Measurements from ENCODE around the gene CALCB. TPM values are rescaled to one million over a fixed set of nuclear protein-coding genes. Genes with fewer than 3 reads are reported as not detected.
A peak's percentile ranks its signal among the peaks of the same experiment; 100 is the strongest.

CALCB gene, protein sequence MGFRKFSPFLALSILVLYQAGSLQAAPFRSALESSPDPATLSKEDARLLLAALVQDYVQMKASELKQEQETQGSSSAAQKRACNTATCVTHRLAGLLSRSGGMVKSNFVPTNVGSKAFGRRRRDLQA
- polyA plus RNA-seq (2013) = 0.86 and 0.90 TPM in 2 replicates

DNA sequence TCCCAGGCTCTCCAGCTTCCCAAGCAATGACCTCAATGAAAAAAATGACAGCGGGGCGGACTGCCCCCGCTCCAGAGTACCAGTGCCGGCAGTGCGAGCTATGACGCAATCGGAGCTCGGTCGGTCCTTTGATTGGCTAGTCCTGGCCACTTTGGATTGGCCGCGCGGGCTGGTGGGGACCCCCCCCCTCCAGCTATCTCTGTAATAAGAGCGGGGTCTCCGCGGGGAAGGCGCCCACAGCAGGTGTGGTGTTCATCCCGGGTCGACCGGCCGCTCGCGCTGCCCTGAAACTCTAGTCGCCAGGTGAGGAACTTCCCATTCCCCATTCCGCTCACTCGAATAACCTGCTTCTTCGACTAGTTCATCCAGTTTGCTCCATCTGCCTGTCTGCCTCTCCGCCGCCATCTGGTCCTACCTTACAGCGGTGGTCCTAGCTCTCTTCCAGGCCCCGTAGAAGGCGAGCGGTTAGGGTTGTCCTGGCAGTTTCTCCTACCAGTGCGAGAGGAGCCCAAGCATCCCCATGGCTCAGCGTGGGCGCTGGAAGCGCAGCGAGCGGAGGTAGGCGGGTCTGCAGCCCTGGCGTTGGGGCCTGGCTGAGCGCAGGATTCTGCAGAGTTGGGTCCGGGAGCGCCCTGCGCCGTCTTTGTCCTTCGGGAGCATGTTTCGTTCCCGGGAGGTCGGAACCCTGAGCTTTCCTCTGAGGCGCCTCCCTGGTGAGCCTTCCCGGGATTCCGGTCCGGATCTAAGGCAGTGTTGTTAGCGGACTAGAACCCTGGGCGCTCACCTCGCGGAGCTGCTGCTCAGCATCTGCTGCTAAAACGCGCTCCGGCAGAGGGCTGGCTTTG, at the start of gene CALCB:
Gene CALCB, plus strand, starts transcription at position 233 of the 845 bp plus-strand sequence. CDS start 1,126 bp downstream, outside the sequence.
- WGBS (ENCODE audit: extremely low coverage, insufficient coverage, insufficient read length) = no CpG with 5 or more reads among the region's 60 CpGs

DNA sequence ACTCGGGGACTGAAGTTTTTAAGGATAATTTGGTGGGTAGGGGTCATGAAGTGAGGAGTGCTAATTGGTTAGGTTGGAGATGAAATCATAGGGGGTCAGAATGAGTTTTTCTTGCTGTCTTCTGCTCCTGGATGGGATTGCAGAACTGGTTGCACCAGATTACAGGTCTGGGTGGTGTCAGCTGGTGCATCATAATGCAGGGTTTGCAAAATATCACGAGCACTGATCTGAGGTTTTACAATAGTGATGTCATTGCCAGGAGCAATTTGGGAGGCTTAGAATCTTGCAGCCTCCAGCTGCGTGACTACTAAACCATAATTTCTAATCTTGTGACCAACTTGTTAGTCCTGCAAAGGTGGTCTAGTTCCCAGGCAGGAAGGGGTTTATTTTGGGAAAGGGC, 46.4 kb upstream of the CALCB start:
- Histone ChIP-seq H3K36me3 (ENCODE audit: control insufficient read depth in 1 of 2, insufficient read depth in 2 of 2, low read length in 2 of 2) (no peaks in the 10 kb centered on the region), H4K12ac (ENCODE audit: low read depth, low read length) (no peak overlapping the region), H3K27me3 (ENCODE audit: insufficient read depth, low read length) (no peaks in the 10 kb centered on the region), H3K18ac (ENCODE audit: low read length) (no peak overlapping the region), H4K91ac (ENCODE audit: low read depth, low read length) (no peak overlapping the region), H3K4me2 (ENCODE audit: low read length) (no peak overlapping the region), H3K79me1 (ENCODE audit: low read length) (peaks cover 3% of the 10 kb centered on the region), H3K9me3 (ENCODE audit: insufficient read depth, low read depth, low read length) (no peaks in the 10 kb centered on the region), H3K79me2 (ENCODE audit: control insufficient read depth, insufficient read depth, low read length, poor library complexity) (no peaks in the 10 kb centered on the region), H3K27ac (ENCODE audit: low read depth, low read length) (no peak overlapping the region), H3K4ac (ENCODE audit: low read depth, low read length) (no peak overlapping the region), H2AK5ac (ENCODE audit: low read length) (no peak overlapping the region), H2BK120ac (ENCODE audit: insufficient read depth, low read length, poor library complexity) (no peak overlapping the region), H3K14ac (ENCODE audit: low read length) (no peak overlapping the region), H4K8ac (ENCODE audit: low read depth, low read length) (no peak overlapping the region), H3K9ac (ENCODE audit: low read length) (no peak overlapping the region), H2AFZ (ENCODE audit: insufficient read depth, low read length, poor library complexity) (no peak overlapping the region), H3K4me1 (ENCODE audit: control insufficient read depth in 1 of 2, insufficient read depth in 2 of 2, low read length in 2 of 2) (peaks cover 7% of the 10 kb centered on the region in 2 experiments), H3K4me3 (ENCODE audit: low read depth, low read length) (no peak overlapping the region), H2BK12ac (ENCODE audit: low read length) (no peak overlapping the region), H2BK5ac (ENCODE audit: low read depth, low read length, poor library complexity) (no peak overlapping the region), H3K23ac (ENCODE audit: low read length) (no peak overlapping the region)
- DNase-seq = peak; percentile 54 to 70
- no CpG with 5 or more reads among the region's 3 CpGs for WGBS (ENCODE audit: extremely low coverage, insufficient coverage, insufficient read length)

More for the DNA sequence above, at the start of gene CALCB:
- no peak within 1 kb of the TSS for H4K8ac ChIP-seq (ENCODE audit: low read depth, low read length)
- peak within 1 kb of the TSS; percentile 43 for H3K4me3 ChIP-seq (ENCODE audit: low read depth, low read length)
- no peak within 1 kb of the TSS for H3K9ac ChIP-seq (ENCODE audit: low read length)
- H3K79me2 ChIP-seq (ENCODE audit: control insufficient read depth, insufficient read depth, low read length, poor library complexity) = no peaks in the 10 kb centered on the region
- H3K4me2 ChIP-seq (ENCODE audit: low read length) = peak within 1 kb of the TSS; percentile 80
- H2BK120ac ChIP-seq (ENCODE audit: insufficient read depth, low read length, poor library complexity) = no peak within 1 kb of the TSS
- H3K9me3 ChIP-seq (ENCODE audit: insufficient read depth, low read depth, low read length) = peaks cover 8% of the 10 kb centered on the region
- H3K4ac ChIP-seq (ENCODE audit: low read depth, low read length) = no peak within 1 kb of the TSS
- no peak within 1 kb of the TSS for H3K23ac ChIP-seq (ENCODE audit: low read length)
- no peak within 1 kb of the TSS for H3K27ac ChIP-seq (ENCODE audit: low read depth, low read length)
- H3K79me1 ChIP-seq (ENCODE audit: low read length) = no peaks in the 10 kb centered on the region
- H3K27me3 ChIP-seq (ENCODE audit: insufficient read depth, low read length) = no peaks in the 10 kb centered on the region
- H4K91ac ChIP-seq (ENCODE audit: low read depth, low read length) = no peak within 1 kb of the TSS
- no peak within 1 kb of the TSS for H2AFZ ChIP-seq (ENCODE audit: insufficient read depth, low read length, poor library complexity)
- H3K4me1 ChIP-seq (ENCODE audit: control insufficient read depth in 1 of 2, insufficient read depth in 2 of 2, low read length in 2 of 2) = peaks cover 3 to 9% of the 10 kb centered on the region in 2 experiments
- H2BK5ac ChIP-seq (ENCODE audit: low read depth, low read length, poor library complexity) = no peak within 1 kb of the TSS
- H3K36me3 ChIP-seq (ENCODE audit: control insufficient read depth in 1 of 2, insufficient read depth in 2 of 2, low read length in 2 of 2) = no peaks in the 10 kb centered on the region
- H4K12ac ChIP-seq (ENCODE audit: low read depth, low read length) = no peak within 1 kb of the TSS
- no peak within 1 kb of the TSS for H2AK5ac ChIP-seq (ENCODE audit: low read length)
- peak; percentile 11 to 49 for DNase-seq
- H3K14ac ChIP-seq (ENCODE audit: low read length) = no peak within 1 kb of the TSS
- no peak within 1 kb of the TSS for H2BK12ac ChIP-seq (ENCODE audit: low read length)
- no peak within 1 kb of the TSS for H3K18ac ChIP-seq (ENCODE audit: low read length)

DNA sequence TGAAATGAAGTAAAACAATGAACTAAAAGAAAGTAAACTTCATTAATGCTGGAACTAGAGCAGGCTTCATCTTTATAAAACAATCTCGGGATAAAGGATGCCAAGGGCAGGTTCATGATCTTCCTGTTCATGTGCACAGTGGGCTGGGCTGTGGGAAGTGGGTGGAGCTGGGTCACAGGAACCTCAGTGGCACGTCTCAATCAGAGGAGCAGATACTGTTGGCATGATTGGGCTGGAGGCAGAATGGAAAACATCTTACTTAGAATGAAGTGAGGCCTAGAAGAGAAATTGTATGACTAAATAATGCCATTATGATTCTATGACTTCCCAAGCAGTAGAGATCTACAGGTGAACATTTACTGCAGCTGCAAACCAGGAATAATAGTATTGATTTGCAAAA, 45.4 kb upstream of the CALCB start:
- H3K4me3 ChIP-seq (ENCODE audit: low read depth, low read length) = no peak overlapping the region
- peak overlapping the region; percentile 51 for H2BK120ac ChIP-seq (ENCODE audit: insufficient read depth, low read length, poor library complexity)
- peaks cover 7% of the 10 kb centered on the region in 2 experiments for H3K4me1 ChIP-seq (ENCODE audit: control insufficient read depth in 1 of 2, insufficient read depth in 2 of 2, low read length in 2 of 2)
- H3K79me1 ChIP-seq (ENCODE audit: low read length) = peaks cover 3% of the 10 kb centered on the region
- H3K9me3 ChIP-seq (ENCODE audit: insufficient read depth, low read depth, low read length) = no peaks in the 10 kb centered on the region
- no peak for DNase-seq
- no peaks in the 10 kb centered on the region for H3K36me3 ChIP-seq (ENCODE audit: control insufficient read depth in 1 of 2, insufficient read depth in 2 of 2, low read length in 2 of 2)
- H2BK5ac ChIP-seq (ENCODE audit: low read depth, low read length, poor library complexity) = no peak overlapping the region
- no peak overlapping the region for H4K8ac ChIP-seq (ENCODE audit: low read depth, low read length)
- H3K27me3 ChIP-seq (ENCODE audit: insufficient read depth, low read length) = no peaks in the 10 kb centered on the region
- H3K18ac ChIP-seq (ENCODE audit: low read length) = no peak overlapping the region
- H4K12ac ChIP-seq (ENCODE audit: low read depth, low read length) = no peak overlapping the region
- no peak overlapping the region for H3K4me2 ChIP-seq (ENCODE audit: low read length)
- no peak overlapping the region for H3K27ac ChIP-seq (ENCODE audit: low read depth, low read length)
- no peak overlapping the region for H3K23ac ChIP-seq (ENCODE audit: low read length)
- H3K4ac ChIP-seq (ENCODE audit: low read depth, low read length) = no peak overlapping the region
- peak overlapping the region; percentile 32 for H4K91ac ChIP-seq (ENCODE audit: low read depth, low read length)
- H2AK5ac ChIP-seq (ENCODE audit: low read length) = no peak overlapping the region
- H3K14ac ChIP-seq (ENCODE audit: low read length) = no peak overlapping the region
- H2BK12ac ChIP-seq (ENCODE audit: low read length) = no peak overlapping the region
- no peak overlapping the region for H2AFZ ChIP-seq (ENCODE audit: insufficient read depth, low read length, poor library complexity)
- no peak overlapping the region for H3K9ac ChIP-seq (ENCODE audit: low read length)
- WGBS (ENCODE audit: extremely low coverage, insufficient coverage, insufficient read length) = no CpG with 5 or more reads among the region's 2 CpGs
- no peaks in the 10 kb centered on the region for H3K79me2 ChIP-seq (ENCODE audit: control insufficient read depth, insufficient read depth, low read length, poor library complexity)

DNA sequence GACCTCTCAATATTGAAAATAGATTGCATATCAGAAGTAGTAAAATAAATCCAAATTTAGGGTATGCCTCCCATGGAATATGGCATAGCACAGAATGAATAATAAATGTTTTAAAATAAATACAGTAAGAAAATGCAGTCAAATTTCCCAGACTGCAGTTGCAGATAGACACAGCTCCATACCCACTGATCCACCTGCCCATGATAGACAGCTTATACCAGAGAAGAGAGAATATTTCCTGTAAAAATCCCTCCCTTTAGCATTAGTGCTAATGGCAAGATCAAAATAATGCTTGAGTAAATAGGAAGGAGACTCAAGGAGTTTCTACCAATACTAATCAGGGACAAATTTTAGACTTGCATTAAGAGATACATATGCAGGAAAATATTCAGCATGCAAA, 45.0 kb upstream of the CALCB start:
- H3K4me1 ChIP-seq (ENCODE audit: control insufficient read depth in 1 of 2, insufficient read depth in 2 of 2, low read length in 2 of 2) = peaks cover 7% of the 10 kb centered on the region in 2 experiments
- H3K36me3 ChIP-seq (ENCODE audit: control insufficient read depth in 1 of 2, insufficient read depth in 2 of 2, low read length in 2 of 2) = no peaks in the 10 kb centered on the region
- DNase-seq = no peak
- no peak overlapping the region for H3K18ac ChIP-seq (ENCODE audit: low read length)
- H4K91ac ChIP-seq (ENCODE audit: low read depth, low read length) = no peak overlapping the region
- H4K8ac ChIP-seq (ENCODE audit: low read depth, low read length) = no peak overlapping the region
- no peaks in the 10 kb centered on the region for H3K27me3 ChIP-seq (ENCODE audit: insufficient read depth, low read length)
- H2AFZ ChIP-seq (ENCODE audit: insufficient read depth, low read length, poor library complexity) = no peak overlapping the region
- no peak overlapping the region for H3K4me2 ChIP-seq (ENCODE audit: low read length)
- peaks cover 3% of the 10 kb centered on the region for H3K79me1 ChIP-seq (ENCODE audit: low read length)
- H2BK120ac ChIP-seq (ENCODE audit: insufficient read depth, low read length, poor library complexity) = no peak overlapping the region
- no peak overlapping the region for H3K9ac ChIP-seq (ENCODE audit: low read length)
- H2BK12ac ChIP-seq (ENCODE audit: low read length) = no peak overlapping the region
- no peak overlapping the region for H3K23ac ChIP-seq (ENCODE audit: low read length)
- no peak overlapping the region for H2BK5ac ChIP-seq (ENCODE audit: low read depth, low read length, poor library complexity)
- H3K9me3 ChIP-seq (ENCODE audit: insufficient read depth, low read depth, low read length) = no peaks in the 10 kb centered on the region
- H2AK5ac ChIP-seq (ENCODE audit: low read length) = no peak overlapping the region
- H3K4ac ChIP-seq (ENCODE audit: low read depth, low read length) = no peak overlapping the region
- no peak overlapping the region for H4K12ac ChIP-seq (ENCODE audit: low read depth, low read length)
- no peak overlapping the region for H3K27ac ChIP-seq (ENCODE audit: low read depth, low read length)
- H3K79me2 ChIP-seq (ENCODE audit: control insufficient read depth, insufficient read depth, low read length, poor library complexity) = no peaks in the 10 kb centered on the region
- no peak overlapping the region for H3K14ac ChIP-seq (ENCODE audit: low read length)
- H3K4me3 ChIP-seq (ENCODE audit: low read depth, low read length) = no peak overlapping the region
